PC-9 (cell line): ENCODE results near the gene ZFHX2. TPM values are rescaled to one million over a fixed set of nuclear protein-coding genes. Genes with fewer than 3 reads are reported as not detected.
"Not testable (repeated sequence)": the region's sequence is repeated elsewhere in the genome, so short reads cannot be mapped to it uniquely, and the experiment has no call there.

ENCODE experiments used
- BruUV-seq: library from RNA; stranded (reverse); fragments of 400-500 nt; replicated peaks from 2 replicates; lab custom pipeline; 2021; lab: Mats Ljungman, UMichigan
- CTCF ChIA-PET: fragments of 300-600 bp; sonication (Branson Sonifier 250); formaldehyde crosslinking; loops from one replicate; lab custom pipeline; 2022; ENCODE audit warnings: antibody characterized with exemption; lab: Charles Lee
- POLR2A ChIA-PET: fragments of 300-600 bp; sonication (Branson Sonifier 250); formaldehyde crosslinking; loops from one replicate; lab custom pipeline; 2022; ENCODE audit warnings: antibody characterized with exemption; ENCODE audit not compliant: unreplicated experiment; lab: Charles Lee
- DNase-seq, 2 experiments: peaks; one replicate each; pipeline versions ENCODE4 v3.0.0 to v3.0.0-alpha.2; 2015 to 2022; ENCODE audit warnings: mixed read lengths in 1 of 2
- H2AFZ ChIP-seq: fragments of 200-600 bp; sonication (generic); 2 replicates; pipeline ENCODE4 v1.8.1; 2017; ENCODE audit warnings: antibody characterized with exemption
- H3F3A ChIP-seq: fragments of 200-600 bp; sonication (generic); 2 replicates; pipeline ENCODE4 v1.8.1; 2017; ENCODE audit warnings: antibody characterized with exemption, mild to moderate bottlenecking, low read depth; ENCODE audit not compliant: insufficient read depth
- H3K27ac ChIP-seq: fragments of 200-600 bp; sonication (generic); 2 replicates; pipeline ENCODE4 v1.6.1; 2016; ENCODE audit warnings: mixed run types
- H3K27me3 ChIP-seq: fragments of 200-600 bp; sonication (generic); 2 replicates; pipeline ENCODE4 v1.6.1; 2016; ENCODE audit warnings: low read depth, mixed run types; ENCODE audit not compliant: insufficient read depth
- H3K36me3 ChIP-seq: fragments of 200-600 bp; sonication (generic); 2 replicates; pipeline ENCODE4 v1.6.1; 2016; ENCODE audit warnings: low read depth, mixed run types
- H3K4me1 ChIP-seq: fragments of 200-600 bp; sonication (generic); replicated peaks from 2 replicates; pipeline ENCODE4 v1.6.1; 2016; ENCODE audit warnings: mixed run types; ENCODE audit not compliant: insufficient read depth
- H3K4me2 ChIP-seq: fragments of 200-600 bp; sonication (generic); 2 replicates; pipeline ENCODE4 v1.6.1; 2017; ENCODE audit warnings: mixed run types
- H3K4me3 ChIP-seq: fragments of 200-600 bp; sonication (generic); 2 replicates; pipeline ENCODE4 v1.6.1; 2016; ENCODE audit warnings: mixed run types
- H3K79me2 ChIP-seq: fragments of 200-600 bp; sonication (generic); 2 replicates; pipeline ENCODE4 v1.6.1; 2017; ENCODE audit warnings: low read depth, mixed run types
- H3K9me2 ChIP-seq: fragments of 200-600 bp; sonication (generic); 2 replicates; pipeline ENCODE4 v1.8.1; 2017; ENCODE audit warnings: mild to moderate bottlenecking; ENCODE audit not compliant: insufficient read depth
- H3K9me3 ChIP-seq: fragments of 200-600 bp; sonication (generic); 2 replicates; pipeline ENCODE4 v1.8.1; 2016; ENCODE audit warnings: low read depth; ENCODE audit not compliant: insufficient read depth
- H4K20me1 ChIP-seq: fragments of 200-600 bp; sonication (generic); 2 replicates; pipeline ENCODE4 v1.8.1; 2017; ENCODE audit not compliant: insufficient read depth
- EZH2 ChIP-seq: fragments of 200-600 bp; sonication (generic); IDR thresholded peaks from 2 replicates; pipeline ENCODE4 v1.8.0; 2017; ENCODE audit warnings: antibody characterized with exemption, low read depth
- intact Hi-C: fragments of 100-400 bp; cut with micrococcal nuclease; formaldehyde crosslinking; loops from one replicate; pipeline ENCODE4 v1.10.0; 2022; ENCODE audit not compliant: unreplicated experiment
- total RNA-seq: library from RNA; stranded (reverse); gene quantifications from 2 replicates; pipeline ENCODE4 v1.2.3, GENCODE V29; 2021
- TF ChIP-seq, protein P1 (sequence below): fragments of 200-600 bp; sonication (generic); conservative IDR thresholded peaks from 2 replicates; pipeline ENCODE4 v1.6.1; 2017; ENCODE audit warnings: mixed run types, antibody characterized with exemption, mild to moderate bottlenecking, moderate library complexity

The ZFHX2 gene
- total RNA-seq, 1 experiment from 2014 or later, result 5.3 TPM

GRCh38 chr14:23583761-23584526 lies 32.4 kb upstream of the ZFHX2 start:
- POLR2A ChIA-PET, H3K9me2 ChIP-seq, H3K27me3 ChIP-seq, H3K36me3 ChIP-seq, CTCF ChIA-PET, H3K9me3 ChIP-seq, H3K4me1 ChIP-seq, DNase-seq, H3K4me2 ChIP-seq, H2AFZ ChIP-seq, H4K20me1 ChIP-seq, H3K4me3 ChIP-seq, H3K79me2 ChIP-seq, intact Hi-C loops, H3K27ac ChIP-seq, H3F3A ChIP-seq, BruUV-seq: not testable (repeated sequence)

GRCh38 chr14:23582906-23583760 lies 31.6 kb upstream of the ZFHX2 start:
- intact Hi-C loops, result no loop called here
- Histone ChIP-seq H3F3A (no peaks in the 10 kb centered on the region), H3K36me3 (no peaks in the 10 kb centered on the region), H2AFZ (no peak overlapping the region), H3K4me3 (no peak overlapping the region), H3K9me2 (no peaks in the 10 kb centered on the region), H3K27ac (no peak overlapping the region), H3K79me2 (no peaks in the 10 kb centered on the region), H3K27me3 (no peaks in the 10 kb centered on the region), H4K20me1 (no peaks in the 10 kb centered on the region), H3K9me3 (no peaks in the 10 kb centered on the region), H3K4me1 (no peaks in the 10 kb centered on the region), H3K4me2 (no peak overlapping the region)
- no peak for TF ChIP-seq EZH2
- TF ChIP-seq, protein P1, sequence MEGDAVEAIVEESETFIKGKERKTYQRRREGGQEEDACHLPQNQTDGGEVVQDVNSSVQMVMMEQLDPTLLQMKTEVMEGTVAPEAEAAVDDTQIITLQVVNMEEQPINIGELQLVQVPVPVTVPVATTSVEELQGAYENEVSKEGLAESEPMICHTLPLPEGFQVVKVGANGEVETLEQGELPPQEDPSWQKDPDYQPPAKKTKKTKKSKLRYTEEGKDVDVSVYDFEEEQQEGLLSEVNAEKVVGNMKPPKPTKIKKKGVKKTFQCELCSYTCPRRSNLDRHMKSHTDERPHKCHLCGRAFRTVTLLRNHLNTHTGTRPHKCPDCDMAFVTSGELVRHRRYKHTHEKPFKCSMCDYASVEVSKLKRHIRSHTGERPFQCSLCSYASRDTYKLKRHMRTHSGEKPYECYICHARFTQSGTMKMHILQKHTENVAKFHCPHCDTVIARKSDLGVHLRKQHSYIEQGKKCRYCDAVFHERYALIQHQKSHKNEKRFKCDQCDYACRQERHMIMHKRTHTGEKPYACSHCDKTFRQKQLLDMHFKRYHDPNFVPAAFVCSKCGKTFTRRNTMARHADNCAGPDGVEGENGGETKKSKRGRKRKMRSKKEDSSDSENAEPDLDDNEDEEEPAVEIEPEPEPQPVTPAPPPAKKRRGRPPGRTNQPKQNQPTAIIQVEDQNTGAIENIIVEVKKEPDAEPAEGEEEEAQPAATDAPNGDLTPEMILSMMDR, result no peak
- CTCF ChIA-PET, result no interaction called here
- BruUV-seq, result no TSS peak
- DNase-seq, result no peak
- POLR2A ChIA-PET, result no interaction called here

DNA sequence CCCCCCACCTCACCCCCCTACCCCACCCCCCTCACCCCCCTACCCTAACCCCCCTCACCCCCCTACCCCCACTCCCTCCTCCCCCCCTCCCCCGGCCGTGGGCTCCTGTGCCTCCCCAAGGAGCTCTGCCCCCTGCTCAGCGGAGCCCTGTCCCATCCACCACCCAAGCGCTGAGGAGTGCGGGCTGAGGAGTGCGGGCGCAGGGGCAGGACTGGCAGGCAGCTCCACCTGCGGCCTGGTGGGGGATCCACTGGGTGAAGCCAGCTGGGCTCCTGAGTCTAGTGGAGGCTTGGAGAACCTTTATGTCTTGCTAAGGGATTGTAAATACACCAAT lies 29.4 kb upstream of the ZFHX2 start:
- POLR2A ChIA-PET, result interaction anchor here (0.6 kb wide), 1 partner anchor 33 kb away, joined by 4 read pairs; no protein-coding TSS in a partner anchor
- Histone ChIP-seq H3F3A (no peaks in the 10 kb centered on the region), H3K79me2 (no peaks in the 10 kb centered on the region), H3K4me2 (no peak overlapping the region), H3K27me3 (no peaks in the 10 kb centered on the region), H2AFZ (no peak overlapping the region), H3K36me3 (no peaks in the 10 kb centered on the region), H3K9me3 (no peaks in the 10 kb centered on the region), H4K20me1 (no peaks in the 10 kb centered on the region), H3K4me1 (no peaks in the 10 kb centered on the region), H3K9me2 (no peaks in the 10 kb centered on the region), H3K4me3 (no peak overlapping the region), H3K27ac (no peak overlapping the region)
- CTCF ChIA-PET, result interaction anchor here (1.2 kb wide), 1 partner anchor 50 kb away, joined by 3 read pairs; no protein-coding TSS in a partner anchor
- intact Hi-C loops, result no loop called here
- no peak for TF ChIP-seq EZH2
- TF ChIP-seq, protein P1, result no peak
- no peak for DNase-seq
- BruUV-seq, result no TSS peak
